SK-N-MC (cell line): Measurements from ENCODE around the gene LPCAT2.

ENCODE experiments used
- EZH2 ChIP-seq: fragments of 200-600 bp; sonication (generic); IDR thresholded peaks from one replicate; pipeline ENCODE4 v1.6.1; 2017; ENCODE audit warnings: antibody characterized with exemption
- FOXP2 ChIP-seq: optimal IDR thresholded peaks from 2 replicates; pipeline ENCODE3; 2011; ENCODE audit warnings: mild to moderate bottlenecking, moderate library complexity; ENCODE audit not compliant: insufficient read depth; ENCODE audit errors: extremely low read length, control extremely low read depth
- POLR2AphosphoS5 ChIP-seq: IDR thresholded peaks from 2 replicates; pipeline ENCODE4 v1.6.1; 2012; ENCODE audit warnings: mild to moderate bottlenecking, low read depth, low read length, borderline replicate concordance

DNA sequence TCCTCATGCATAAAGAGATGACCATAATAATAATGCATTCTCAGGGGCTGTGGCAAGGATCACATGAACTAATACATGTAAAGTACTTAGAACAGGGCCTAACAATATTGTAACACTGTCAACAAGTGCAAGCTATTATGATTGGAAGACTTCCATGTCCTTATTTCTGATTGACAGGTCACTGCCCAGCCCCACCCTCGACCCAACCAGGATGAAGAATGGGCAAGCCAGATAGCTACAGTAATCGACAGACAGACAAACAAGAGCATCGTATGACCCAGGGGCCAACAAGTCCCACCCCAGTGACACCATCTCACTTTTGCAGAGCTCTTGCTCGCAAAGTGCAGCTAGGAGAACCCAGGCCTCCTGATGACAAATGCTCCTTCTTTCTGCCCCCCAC, 44.5 kb upstream of the LPCAT2 start:
- TF ChIP-seq POLR2AphosphoS5 (no peak), FOXP2 (no peak), EZH2 (no peak)
